ENCODE results near the gene PCDHGC3.
"Not testable (repeated sequence)": the region's sequence is repeated elsewhere in the genome, so short reads cannot be mapped to it uniquely, and the experiment has no call there.

Gene PCDHGC3

DNA sequence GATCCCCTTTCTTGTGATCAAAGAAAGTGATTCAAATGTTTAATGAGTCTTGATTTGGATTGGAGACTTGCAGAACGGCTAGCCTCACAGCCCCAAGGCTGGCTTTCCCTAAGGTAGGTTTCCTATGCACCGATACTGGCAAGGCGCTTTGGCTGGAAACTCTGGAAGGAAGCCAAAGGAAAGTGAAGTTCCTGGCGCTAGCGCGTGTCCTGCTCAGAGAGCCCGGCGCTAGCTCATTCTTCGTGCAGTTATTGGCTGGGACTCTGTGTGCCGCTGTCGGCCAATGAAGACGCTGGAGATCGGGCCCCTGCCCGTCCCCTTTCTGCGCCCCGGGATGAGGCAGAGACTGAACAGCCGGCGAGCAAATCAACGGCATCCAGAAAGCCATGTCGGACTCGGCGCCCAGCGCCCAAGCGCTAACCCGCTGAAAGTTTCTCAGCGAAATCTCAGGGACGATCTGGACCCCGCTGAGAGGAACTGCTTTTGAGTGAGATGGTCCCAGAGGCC, at the start of gene PCDHGC3:
TSS of gene PCDHGC3 (plus strand) at position 342 of the 507 bp plus-strand sequence. CDS start at position 493, 151 bp downstream.
- peak; percentile 27 to 42 for DNase-seq

DNA sequence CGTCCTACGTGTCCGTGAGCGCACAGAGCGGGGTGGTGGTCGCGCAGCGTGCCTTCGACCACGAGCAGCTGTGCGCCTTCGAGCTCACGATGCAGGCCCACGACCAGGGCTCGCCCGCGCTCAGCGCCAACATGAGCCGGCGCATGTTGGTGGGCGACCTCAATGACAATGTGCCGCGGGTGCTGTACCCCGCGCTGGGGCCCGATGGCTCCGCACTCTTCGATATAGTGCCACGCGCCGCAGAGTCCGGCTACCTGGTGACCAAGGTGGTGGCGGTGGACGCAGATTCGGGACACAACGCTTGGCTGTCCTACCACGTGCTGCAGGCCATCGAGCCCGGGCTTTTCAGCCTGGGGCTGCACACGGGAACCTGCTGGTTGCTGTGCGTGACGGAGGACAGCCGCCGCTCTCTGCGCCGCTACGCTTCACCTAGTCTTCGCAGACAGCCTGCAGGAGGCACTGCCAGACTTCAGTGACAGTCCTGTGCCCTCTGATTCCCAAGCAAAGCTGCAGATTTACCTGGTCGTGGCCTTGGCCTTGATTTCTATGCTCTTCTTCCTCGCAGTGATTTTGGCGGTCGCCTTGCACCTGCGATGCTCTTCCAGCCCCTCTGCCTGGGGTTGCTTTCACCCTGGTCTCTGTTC, 47.9 kb upstream of the PCDHGC3 start:
- DNase-seq, result no peak

DNA sequence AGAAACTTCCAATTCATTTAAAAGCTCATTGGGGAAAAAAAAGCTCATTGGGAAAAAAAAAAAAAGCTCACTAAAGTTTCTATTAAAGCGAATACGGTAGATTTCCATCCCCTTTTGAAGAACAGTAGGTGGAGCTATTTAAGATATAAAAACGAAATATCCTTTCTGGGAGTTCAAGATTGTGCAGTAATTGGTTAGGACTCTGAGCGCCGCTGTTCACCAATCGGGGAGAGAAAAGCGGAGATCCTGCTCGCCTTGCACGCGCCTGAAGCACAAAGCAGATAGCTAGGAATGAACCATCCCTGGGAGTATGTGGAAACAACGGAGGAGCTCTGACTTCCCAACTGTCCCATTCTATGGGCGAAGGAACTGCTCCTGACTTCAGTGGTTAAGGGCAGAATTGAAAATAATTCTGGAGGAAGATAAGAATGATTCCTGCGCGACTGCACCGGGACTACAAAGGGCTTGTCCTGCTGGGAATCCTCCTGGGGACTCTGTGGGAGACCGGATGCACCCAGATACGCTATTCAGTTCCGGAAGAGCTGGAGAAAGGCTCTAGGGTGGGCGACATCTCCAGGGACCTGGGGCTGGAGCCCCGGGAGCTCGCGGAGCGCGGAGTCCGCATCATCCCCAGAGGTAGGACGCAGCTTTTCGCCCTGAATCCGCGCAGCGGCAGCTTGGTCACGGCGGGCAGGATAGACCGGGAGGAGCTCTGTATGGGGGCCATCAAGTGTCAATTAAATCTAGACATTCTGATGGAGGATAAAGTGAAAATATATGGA, 45.2 kb upstream of the PCDHGC3 start, which contains the start of gene PCDHGA12:
TSS of gene PCDHGA12 (plus strand) at position 176 of the 782 bp plus-strand sequence. CDS start at position 429, 253 bp downstream.
- DNase-seq, result peak; percentile 30 to 32

DNA sequence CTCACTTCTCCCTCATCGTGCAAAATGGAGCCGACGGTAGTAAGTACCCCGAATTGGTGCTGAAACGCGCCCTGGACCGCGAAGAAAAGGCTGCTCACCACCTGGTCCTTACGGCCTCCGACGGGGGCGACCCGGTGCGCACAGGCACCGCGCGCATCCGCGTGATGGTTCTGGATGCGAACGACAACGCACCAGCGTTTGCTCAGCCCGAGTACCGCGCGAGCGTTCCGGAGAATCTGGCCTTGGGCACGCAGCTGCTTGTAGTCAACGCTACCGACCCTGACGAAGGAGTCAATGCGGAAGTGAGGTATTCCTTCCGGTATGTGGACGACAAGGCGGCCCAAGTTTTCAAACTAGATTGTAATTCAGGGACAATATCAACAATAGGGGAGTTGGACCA, 44.5 kb upstream of the PCDHGC3 start:
- DNase-seq, result no peak

DNA sequence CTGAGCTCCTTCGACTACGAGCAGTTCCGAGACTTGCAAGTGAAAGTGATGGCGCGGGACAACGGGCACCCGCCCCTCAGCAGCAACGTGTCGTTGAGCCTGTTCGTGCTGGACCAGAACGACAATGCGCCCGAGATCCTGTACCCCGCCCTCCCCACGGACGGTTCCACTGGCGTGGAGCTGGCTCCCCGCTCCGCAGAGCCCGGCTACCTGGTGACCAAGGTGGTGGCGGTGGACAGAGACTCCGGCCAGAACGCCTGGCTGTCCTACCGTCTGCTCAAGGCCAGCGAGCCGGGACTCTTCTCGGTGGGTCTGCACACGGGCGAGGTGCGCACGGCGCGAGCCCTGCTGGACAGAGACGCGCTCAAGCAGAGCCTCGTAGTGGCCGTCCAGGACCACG, 43.5 kb upstream of the PCDHGC3 start:
- not testable (repeated sequence) for DNase-seq

DNA sequence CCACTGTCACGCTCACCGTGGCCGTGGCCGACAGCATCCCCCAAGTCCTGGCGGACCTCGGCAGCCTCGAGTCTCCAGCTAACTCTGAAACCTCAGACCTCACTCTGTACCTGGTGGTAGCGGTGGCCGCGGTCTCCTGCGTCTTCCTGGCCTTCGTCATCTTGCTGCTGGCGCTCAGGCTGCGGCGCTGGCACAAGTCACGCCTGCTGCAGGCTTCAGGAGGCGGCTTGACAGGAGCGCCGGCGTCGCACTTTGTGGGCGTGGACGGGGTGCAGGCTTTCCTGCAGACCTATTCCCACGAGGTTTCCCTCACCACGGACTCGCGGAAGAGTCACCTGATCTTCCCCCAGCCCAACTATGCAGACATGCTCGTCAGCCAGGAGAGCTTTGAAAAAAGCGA, 43.0 kb upstream of the PCDHGC3 start:
- DNase-seq, result not testable (repeated sequence)

DNA sequence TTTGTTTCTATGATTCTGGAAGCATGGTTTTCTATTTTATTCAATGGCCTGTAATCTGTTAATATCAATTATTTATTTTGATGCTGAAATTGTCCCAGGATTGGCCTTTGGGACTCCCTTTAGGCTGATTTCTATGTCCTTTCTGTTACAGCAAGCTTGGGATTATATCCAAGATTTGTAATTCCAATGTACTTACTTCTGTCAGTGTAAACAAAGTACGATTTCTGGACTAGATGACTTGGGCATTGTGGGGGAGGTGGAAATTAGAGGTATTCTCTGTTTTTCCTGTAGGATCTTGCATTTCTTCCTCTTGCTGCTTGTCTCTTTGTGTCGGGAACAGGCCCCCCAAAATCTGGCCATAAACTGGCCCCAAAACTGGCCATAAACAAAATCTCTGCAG, 41.8 kb upstream of the PCDHGC3 start:
- no peak for DNase-seq

DNA sequence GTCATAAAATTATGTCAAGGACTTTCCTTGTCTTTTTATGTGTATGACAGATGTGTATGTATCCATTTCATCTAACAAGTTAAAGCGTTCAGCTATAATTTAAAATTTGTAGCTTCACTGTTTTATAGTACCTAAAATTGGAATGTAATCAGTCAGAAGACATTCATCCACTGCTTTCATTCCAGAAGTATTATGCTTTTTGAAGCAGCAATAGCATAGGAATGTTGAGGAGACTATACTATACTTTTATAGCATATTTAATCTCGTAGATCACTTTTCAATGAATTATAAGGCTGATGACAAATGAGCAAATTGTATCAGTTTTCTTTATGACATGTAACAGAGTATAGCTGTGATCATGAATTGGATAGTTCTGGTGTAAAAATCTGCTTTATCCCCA, 38.5 kb upstream of the PCDHGC3 start:
- DNase-seq, result no peak

DNA sequence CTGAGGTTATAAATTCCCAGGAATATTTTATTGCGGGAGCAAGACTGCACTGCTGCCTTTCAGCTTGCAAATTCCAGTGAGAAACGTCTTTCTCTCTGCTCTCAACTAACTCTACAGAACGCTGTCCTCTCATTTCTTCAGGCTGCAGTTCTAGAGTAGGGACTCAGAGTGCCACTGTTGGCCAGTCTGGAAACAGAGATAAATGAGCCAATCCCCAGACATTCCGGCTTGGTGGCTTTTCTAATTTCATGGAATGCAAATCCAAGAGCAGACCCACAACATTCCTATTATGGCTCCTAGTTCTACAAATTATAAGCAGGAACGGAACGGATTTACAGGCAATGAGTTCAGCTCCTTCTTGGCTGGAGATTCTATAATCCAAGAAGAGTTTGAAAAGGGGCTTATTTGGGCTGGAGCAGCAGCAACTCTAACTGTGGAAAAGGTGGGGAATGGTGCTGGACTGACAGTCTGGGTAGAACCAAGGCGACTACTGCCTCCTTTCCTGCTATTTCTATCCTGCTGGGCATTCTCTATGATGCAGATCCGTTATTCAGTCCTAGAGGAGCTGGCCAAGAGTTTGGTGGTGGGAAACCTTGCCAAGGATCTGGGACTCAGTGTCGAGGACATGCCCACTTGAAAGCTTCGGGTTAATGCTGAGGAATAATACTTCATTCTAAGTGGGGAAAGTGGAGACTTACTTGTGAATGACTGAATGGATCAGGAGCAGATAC, 36.2 kb upstream of the PCDHGC3 start:
- DNase-seq, result no peak

DNA sequence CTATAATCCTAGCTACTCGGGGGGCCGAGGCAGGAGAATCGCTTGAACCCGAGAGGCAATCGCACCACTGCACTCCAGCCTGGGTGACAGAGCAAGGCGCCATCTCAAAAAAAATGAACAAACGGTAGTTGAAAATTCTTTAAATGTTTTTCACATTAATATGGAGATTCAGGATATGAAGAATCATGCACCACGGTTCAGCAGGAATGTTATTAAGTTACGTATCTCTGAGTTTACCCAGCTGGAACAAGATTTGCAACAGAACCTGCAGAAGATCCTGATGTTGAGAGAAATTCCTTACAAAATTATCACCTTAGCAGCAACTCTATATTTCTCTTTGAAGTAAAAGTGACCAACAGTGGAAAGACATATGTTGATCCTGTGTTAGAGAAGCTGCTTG, 35.4 kb upstream of the PCDHGC3 start:
- no peak for DNase-seq

DNA sequence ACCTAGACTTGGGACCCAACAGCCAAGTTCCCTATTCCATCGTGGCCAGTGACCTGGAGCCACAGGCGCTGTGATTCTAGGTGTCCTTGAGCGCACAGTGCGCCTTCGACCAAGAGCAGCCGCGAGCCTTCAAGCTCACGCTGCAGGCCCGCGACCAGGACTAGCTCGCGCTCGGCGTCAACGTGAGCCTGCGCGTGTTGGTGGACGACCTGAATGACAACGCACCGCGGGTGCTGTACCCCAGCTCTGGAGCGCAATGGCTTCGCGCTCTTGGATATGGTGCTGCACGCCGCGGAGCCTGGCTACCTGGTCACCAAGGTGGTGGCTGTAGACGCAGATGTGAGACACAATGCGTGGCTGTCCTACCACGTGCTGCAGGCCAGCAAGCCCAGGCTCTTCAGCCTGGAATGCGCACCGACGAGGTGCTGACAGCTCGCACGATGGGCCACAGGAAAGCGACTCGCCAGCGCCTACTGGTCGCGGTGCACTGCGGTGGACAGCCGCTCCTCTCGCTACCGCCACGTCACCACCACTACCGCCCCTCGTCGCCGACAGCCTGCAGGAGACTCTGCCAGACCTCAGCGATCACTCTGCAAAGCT, 34.1 kb upstream of the PCDHGC3 start:
- DNase-seq, result no peak

DNA sequence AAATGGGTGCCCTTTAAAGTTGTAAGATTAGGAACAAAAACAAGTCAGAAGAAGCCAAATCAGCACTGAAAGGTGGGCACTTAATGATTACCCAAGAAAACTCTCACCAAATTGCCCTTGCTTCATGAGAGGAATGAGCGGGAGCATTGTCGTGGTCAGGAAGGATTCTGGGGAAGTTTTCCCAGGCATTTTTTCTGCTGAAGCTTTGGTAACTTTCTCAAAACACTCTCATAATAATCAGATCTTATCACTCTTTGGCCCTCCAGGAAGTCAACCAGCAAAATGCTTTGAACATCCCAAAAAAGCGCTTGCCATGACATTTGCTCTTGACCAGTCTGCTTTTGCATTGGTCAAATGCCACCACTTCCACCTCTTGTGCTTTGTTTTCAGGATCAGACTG, 10.4 kb upstream of the PCDHGC3 start:
- DNase-seq, result no peak

DNA sequence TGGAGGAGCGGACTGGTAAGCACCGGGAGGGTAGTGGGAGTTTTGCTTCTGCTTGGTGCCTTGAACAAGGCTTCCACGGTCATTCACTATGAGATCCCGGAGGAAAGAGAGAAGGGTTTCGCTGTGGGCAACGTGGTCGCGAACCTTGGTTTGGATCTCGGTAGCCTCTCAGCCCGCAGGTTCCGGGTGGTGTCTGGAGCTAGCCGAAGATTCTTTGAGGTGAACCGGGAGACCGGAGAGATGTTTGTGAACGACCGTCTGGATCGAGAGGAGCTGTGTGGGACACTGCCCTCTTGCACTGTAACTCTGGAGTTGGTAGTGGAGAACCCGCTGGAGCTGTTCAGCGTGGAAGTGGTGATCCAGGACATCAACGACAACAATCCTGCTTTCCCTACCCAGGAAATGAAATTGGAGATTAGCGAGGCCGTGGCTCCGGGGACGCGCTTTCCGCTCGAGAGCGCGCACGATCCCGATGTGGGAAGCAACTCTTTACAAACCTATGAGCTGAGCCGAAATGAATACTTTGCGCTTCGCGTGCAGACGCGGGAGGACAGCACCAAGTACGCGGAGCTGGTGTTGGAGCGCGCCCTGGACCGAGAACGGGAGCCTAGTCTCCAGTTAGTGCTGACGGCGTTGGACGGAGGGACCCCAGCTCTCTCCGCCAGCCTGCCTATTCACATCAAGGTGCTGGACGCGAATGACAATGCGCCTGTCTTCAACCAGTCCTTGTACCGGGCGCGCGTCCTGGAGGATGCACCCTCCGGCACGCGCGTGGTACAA, 556 bp downstream of the PCDHGC3 start:
- DNase-seq, result no peak

DNA sequence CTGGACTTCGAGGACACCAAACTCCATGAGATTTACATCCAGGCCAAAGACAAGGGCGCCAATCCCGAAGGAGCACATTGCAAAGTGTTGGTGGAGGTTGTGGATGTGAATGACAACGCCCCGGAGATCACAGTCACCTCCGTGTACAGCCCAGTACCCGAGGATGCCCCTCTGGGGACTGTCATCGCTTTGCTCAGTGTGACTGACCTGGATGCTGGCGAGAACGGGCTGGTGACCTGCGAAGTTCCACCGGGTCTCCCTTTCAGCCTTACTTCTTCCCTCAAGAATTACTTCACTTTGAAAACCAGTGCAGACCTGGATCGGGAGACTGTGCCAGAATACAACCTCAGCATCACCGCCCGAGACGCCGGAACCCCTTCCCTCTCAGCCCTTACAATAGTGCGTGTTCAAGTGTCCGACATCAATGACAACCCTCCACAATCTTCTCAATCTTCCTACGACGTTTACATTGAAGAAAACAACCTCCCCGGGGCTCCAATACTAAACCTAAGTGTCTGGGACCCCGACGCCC, 1.3 kb downstream of the PCDHGC3 start:
- DNase-seq, result no peak

DNA sequence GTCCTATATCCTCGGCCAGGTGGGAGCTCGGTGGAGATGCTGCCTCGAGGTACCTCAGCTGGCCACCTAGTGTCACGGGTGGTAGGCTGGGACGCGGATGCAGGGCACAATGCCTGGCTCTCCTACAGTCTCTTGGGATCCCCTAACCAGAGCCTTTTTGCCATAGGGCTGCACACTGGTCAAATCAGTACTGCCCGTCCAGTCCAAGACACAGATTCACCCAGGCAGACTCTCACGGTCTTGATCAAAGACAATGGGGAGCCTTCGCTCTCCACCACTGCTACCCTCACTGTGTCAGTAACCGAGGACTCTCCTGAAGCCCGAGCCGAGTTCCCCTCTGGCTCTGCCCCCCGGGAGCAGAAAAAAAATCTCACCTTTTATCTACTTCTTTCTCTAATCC, 2.0 kb downstream of the PCDHGC3 start:
- DNase-seq, result no peak

DNA sequence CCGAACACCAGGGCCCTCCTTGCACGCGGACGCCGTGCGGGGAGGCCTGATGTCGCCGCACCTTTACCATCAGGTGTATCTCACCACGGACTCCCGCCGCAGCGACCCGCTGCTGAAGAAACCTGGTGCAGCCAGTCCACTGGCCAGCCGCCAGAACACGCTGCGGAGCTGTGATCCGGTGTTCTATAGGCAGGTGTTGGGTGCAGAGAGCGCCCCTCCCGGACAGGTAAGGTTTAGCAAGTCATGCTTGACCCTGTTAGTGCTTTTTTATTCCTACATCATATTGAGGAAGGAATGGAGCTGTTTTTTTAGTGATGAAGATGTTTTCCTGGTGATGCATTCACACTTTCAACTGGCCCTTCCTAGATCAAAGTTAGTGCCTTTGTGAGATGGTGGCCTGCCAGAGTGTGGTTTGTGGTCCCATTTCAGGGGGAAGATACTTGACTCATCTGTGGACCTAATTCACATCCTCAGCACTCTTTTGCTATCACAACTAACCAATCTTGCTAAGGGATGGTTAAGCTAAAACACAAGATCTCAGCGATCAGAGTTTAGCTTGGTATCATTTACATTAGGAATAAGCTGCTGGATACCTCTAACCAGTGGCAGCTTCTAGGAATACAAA, 2.7 kb downstream of the PCDHGC3 start:
- DNase-seq, result no peak

DNA sequence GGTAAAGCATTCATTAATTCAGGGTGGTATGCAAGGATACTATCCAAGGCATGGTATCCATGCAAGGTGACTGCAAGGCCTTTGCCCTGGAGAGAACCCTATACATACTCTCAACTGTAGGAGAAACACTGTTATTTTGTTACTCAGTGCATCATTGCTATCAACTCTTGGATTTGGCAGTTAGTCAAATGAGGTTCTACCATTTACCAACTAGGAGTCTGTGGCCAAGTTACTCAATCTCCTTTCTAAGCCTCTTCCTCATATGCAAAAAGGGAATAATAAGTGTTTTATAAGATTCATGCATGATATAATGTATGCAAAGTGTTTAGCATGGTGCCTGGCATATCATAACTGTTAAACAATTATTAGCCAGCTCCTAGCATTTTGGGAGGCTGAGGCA, 4.0 kb downstream of the PCDHGC3 start:
- DNase-seq, result no peak

DNA sequence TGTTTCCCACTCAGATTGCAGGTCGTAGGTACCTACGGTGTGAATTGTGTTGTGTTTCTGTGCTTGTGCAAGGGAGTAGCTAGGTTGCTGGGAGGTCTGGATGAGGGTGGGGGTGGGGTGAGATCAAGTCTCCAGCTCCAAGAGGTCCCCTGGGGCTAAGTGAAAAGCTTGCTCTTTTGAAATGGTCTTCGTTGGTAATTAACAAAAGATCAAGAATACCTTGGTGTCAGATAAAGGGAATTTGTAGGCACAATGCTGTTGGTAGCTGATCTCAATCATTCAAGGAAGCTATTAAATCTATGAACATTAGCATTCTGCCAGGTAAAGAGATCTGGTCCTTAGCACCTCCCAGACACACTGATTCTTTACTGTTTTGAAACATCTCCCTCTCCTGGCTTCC, 8.1 kb downstream of the PCDHGC3 start:
- DNase-seq, result no peak

DNA sequence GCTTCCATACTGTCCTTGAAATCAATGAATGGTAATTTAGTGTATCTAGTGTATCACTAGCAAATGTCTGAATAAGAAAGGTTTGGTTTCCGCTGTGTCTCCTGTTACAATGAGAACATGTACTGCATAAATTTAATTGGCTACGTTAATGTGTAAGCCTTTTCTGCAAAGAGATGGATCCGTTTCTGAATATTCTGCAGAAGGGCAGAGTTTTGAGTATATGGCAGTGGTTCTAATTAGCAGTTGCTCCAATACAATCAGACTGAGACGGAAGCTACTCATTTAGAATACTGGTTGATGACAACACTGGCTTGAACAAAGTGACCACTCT, 8.5 kb downstream of the PCDHGC3 start:
- DNase-seq, result no peak

DNA sequence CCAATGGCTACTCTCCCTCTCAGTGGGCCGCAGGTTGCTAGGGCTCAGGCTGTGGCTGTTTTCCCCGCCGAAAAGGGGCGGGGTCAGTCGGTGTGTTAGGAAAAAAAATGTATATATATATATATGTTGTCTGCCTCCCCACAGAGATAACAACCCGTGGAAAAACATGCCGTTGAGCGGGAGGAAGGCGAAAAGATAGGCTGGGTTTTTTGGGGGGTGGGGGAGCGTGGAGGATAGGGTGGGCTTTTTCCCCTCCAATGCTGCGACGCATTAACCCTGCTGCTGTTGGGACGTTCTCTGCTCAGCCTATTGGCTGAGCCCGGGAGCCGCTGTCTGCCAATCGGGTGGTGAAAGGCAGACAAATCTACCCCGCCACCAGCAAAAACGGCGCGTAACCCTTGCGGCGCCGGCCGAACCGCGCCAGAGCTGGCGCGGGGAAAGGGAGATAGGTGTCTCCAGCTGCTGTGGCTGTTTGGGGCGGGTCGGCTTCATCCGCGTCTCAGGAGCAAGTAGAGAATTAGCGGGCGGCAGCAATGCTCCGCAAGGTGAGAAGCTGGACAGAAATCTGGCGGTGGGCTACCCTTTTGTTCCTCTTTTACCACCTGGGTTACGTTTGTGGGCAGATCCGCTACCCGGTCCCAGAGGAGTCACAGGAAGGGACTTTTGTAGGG, 9.0 kb downstream of the PCDHGC3 start, which contains the start of gene PCDHGC4:
TSS of gene PCDHGC4 (plus strand) at position 390 of the 671 bp plus-strand sequence. CDS start at position 534, 144 bp downstream.
- no peak for DNase-seq
